IPS DF 4.7 (cell line): Measurements from ENCODE around the gene PLEKHG5.

Experiments used
- DNase-seq: peaks from one replicate; pipeline ENCODE4 v3.0.0-alpha.2; 2013; ENCODE audit warnings: low spot score; ENCODE audit errors: extremely low read depth

The PLEKHG5 gene

DNA sequence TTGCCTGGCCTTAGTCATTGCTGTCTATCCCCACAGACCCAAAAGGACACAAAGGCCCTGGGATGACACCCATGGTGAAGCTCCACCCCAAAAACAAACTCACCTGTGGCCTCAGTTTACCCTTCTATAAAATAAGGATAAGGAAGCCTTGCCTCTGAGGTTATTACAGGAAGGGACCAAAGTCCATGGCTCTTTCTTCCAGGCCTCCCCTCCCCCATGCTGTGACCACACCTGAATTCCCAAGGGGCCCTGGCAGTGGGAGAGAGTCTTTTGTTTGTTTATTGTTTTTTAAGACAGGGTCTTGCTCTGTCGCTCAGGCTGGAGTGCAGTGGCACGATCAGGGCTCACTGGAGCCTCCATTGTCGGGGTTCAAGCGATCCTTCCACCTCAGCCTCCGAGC lies 15.0 kb downstream of the PLEKHG5 start:
- DNase-seq = no peak

- DNase-seq = no peak
These were observed 15.9 kb downstream of the PLEKHG5 start for GRCh38 chr1:6475381-6476133.

- no peak for DNase-seq
These were observed 16.6 kb downstream of the PLEKHG5 start for GRCh38 chr1:6474815-6475282.

- DNase-seq = no peak
These were observed 17.3 kb downstream of the PLEKHG5 start for GRCh38 chr1:6473974-6474814.

DNA sequence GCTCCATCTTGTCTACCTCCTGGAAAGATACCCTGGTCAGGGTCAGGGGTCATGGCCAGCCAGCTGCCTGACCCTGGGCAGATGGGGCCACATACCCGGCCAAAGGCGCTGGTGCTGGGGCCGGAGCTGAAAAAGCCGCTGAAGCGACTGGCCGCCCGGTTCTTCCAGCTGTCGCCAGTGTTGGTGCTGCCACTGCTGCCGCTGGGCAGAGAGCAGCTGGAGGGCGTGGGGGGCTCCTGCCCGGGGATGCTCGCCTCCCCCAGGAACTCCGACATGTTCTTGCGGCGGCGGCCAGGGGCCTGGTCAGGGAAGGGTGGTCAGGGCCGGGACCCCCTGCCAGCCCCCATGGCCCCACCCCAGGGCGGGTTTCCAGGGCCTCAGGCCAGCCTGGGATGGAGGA lies 18.3 kb downstream of the PLEKHG5 start:
- no peak for DNase-seq

DNA sequence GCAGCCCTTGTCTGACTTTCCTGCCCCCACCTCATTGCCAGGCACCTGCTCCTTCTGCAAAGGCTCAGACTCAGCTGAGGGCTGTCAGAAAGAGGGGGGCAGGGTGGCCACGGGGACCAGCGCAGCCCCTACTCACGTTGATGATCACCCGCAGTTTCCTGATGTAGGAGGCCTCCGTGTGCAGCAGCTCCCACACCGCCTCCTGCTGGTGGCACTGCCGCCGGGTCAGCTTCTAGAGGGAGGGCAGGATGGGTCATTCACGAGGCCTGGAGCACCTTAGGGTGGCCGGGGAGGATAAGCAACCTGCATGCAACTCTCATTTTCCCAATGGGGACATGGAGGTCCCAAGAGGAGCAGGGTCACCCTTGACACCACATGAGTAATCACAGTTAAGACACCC lies 19.1 kb downstream of the PLEKHG5 start:
- DNase-seq = no peak

- DNase-seq = no peak
These were observed 19.5 kb downstream of the PLEKHG5 start for GRCh38 chr1:6471970-6472368.

DNA sequence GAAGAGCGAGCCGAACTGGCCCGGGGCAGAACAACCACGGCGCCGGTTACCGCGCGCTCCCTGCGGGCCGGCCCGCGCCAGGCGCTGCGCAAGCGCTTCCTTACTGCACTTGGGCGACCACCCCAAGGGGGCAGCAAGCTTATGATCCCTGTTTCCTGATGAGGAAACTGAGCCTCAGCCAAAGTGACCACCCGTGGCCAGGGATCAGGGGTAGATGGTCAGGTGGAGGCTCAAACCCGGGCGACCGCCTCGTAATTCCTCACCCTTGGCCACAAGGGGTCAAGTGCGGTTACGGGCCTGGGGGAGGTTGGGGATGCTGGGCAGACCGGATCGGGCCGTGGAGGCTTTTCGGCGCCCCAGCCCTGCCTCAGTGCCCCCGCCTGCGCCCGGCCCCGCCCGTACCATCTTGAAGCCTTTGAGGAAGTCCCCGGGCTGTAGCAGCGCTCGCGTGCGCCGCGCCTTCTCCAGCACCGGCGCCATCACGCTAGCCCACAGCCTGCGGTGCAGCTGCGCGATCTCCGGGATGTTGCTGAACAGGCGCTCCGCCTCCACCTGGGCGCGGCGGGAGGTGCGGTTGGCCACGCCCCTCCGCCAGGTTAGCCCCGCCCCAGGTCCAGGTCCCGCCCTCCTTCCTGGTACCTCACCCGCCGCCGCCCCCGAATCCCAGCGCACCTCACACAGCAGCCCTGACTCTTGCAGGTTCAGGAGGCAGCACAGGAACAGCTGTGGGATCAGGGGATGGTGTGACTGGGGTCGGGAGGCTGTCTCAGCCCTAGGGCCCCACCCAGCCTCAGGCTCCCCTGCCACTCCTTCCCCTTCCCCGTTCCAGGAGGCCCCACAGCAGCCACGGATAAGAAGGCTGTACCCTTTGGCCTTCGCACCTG lies 20.1 kb downstream of the PLEKHG5 start:
- no peak for DNase-seq

GRCh38 chr1:6470132-6471085 lies 21.1 kb downstream of the PLEKHG5 start:
- DNase-seq = no peak

DNA sequence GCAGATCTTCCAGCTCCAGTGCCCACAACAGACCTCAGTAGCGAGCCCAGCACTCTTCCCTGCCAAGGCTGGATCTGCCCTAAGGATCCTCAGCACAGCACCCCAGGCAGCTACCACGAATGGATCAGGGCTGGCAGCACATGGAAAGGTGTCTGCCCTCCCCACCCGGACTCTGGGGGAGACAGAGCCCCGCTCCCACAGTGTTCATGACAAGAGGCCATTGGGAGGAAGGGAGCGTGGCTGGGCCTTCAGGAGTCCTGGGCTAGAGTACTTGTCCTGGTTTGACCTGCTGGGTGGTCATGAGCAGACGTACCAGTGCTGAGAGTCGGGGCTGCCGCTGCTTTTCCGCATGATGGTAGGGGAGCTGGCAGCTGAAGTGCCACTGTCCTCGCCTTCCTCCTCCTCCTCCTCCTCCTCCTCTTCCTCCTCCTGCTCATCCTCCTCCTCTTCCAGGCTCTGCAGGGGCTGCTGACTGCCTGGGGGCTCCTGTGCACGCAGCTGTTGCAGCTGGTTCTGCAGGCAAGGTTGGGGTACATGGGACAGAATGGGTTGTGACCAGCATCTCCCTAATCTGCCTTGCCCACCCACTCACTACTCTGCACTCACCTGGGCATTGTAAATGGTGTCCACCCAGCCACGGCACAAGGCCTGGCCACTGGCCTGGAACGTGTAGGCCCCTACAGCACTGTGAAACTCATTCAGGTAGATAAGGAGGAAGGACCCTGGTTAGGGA lies 22.6 kb downstream of the PLEKHG5 start:
- DNase-seq = no peak

- no peak for DNase-seq
These were observed 23.5 kb downstream of the PLEKHG5 start for GRCh38 chr1:6467744-6468688.

GRCh38 chr1:6467224-6467623 lies 24.2 kb downstream of the PLEKHG5 start:
- DNase-seq = no peak

- DNase-seq = no peak
These were observed 24.7 kb downstream of the PLEKHG5 start for GRCh38 chr1:6466751-6467150.

DNA sequence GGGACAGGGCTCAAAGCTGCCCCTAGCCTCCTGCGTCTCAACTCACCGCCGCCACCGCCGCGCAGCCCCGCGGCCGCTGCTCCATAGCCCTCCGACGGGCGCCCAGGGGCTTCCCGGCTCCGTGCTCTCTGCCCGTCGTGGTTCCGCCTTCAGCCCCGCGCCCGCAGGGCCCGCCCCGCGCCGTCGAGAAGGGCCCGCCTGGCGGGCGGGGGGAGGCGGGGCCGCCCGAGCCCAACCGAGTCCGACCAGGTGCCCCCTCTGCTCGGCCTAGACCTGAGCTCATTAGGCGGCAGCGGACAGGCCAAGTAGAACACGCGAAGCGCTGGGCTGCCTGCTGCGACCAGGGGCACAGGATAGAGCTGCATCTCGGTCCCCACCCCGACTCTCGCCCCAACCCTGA lies 25.4 kb downstream of the PLEKHG5 start, which contains the start of gene TNFRSF25:
Gene TNFRSF25, minus strand, starts transcription at position 151 of the 400 bp plus-strand sequence. Its CDS starts 66 bp downstream, at position 85.
- no peak for DNase-seq

DNA sequence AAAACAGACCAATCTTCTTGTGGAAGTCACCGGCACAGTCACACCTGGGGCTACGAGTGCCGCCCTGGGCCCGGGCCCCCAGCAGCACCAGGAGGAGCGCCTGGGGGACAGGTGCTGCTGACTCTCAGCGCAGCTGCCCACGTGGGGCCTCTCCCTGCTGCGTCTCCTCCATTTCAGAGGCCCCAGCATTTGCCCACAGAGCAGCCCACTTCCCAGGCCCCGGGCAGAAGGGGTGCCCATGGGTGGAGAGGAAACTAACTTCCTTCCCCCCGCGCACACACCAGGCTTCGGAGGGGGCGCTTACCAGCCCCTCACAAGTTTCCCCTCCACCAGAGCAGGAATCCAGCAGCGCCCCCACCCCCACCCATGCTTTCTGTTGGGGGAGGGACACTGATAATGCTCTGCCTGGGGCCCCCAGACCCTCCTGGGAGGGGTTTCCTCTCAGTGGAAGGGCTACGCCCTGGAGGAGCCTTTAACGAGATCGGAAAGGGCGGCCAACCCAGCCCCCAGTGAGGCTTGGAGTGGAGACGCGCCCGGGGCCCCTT lies 25.9 kb downstream of the PLEKHG5 start:
- DNase-seq = no peak

GRCh38 chr1:6464915-6465314 lies 26.6 kb downstream of the PLEKHG5 start:
- DNase-seq = no peak

DNA sequence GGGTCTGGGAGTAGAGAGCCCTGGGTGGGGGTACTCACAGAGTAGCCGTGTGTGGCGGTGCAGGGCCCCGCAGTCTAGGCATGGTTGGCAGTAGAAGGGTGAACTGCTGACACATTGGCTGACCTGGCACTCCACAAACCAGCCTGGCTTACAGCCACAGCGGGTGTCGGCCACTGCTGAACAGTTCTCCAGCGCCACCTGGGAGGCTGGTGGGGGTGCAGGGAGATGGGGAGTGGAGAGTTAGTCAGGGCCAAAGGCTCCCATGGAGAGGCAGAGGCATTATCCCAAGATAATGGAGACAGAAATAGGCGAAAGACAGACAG lies 27.0 kb downstream of the PLEKHG5 start:
- DNase-seq = no peak

DNA sequence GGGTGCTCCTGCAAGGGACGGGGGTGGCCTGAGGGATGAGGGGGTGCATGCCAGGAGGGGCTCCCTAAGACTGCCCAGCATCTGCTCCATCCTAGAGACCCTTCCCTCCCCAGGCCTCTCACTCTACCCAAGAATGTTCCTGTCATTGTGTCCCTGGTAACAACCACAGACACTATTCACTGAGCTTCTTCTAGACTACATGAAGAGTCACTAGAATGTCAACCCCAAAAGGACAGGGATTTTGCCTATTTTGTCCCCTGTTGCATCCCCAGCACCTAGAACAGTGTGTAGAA lies 28.4 kb downstream of the PLEKHG5 start:
- no peak for DNase-seq
